HCT116 (cell line): Measurements from ENCODE around the gene ALDH3A1. TPM values are rescaled to one million over a fixed set of nuclear protein-coding genes. Genes with fewer than 3 reads are reported as not detected.

Experiments
- ATAC-seq: fragments of 200-7000 bp; cut with Tn5 transposase; 2 replicates; pipeline ENCODE4 v1.9.1; 2020; ENCODE audit warnings: mild to moderate bottlenecking, moderate library complexity
- BruUV-seq: library from RNA; stranded (reverse); fragments of 400-500 nt; replicated peaks from 2 replicates; lab custom pipeline; 2021; lab: Mats Ljungman, UMichigan
- CTCF ChIA-PET: fragments of 300-600 bp; sonication (Branson Sonifier 250); formaldehyde crosslinking; loops from one replicate; lab custom pipeline; 2021; ENCODE audit warnings: antibody characterized with exemption; lab: Charles Lee
- POLR2A ChIA-PET: fragments of 300-600, 350-600 bp; sonication (Branson Sonifier 250); formaldehyde crosslinking; loops from one replicate; lab custom pipeline; 2021; ENCODE audit warnings: antibody characterized with exemption; lab: Charles Lee
- RAD21 ChIA-PET, 2 experiments: fragments of 300-600 bp; sonication (Branson Sonifier 250); formaldehyde crosslinking; loops; one replicate each; lab custom pipeline; 2023; ENCODE audit warnings: low total read pairs in 2 of 2; ENCODE audit not compliant: uncharacterized antibody in 2 of 2, unreplicated experiment in 2 of 2, low non-redundant PET in 1 of 2; lab: Charles Lee
- DNase-seq: peaks from one replicate; pipeline ENCODE4 v3.0.0-alpha.2; 2010; ENCODE audit warnings: low read depth, low spot score
- H2AFZ ChIP-seq: fragments of 200-600 bp; shearing (Covaris generic), sonication (generic); 2 replicates; pipeline ENCODE4 v1.6.1; 2017; ENCODE audit warnings: low read depth, mixed run types, mixed read lengths, antibody characterized with exemption, low read length; ENCODE audit not compliant: poor library complexity, severe bottlenecking
- H3K27ac ChIP-seq: 2 replicates; pipeline ENCODE4 v1.5.1; 2012; ENCODE audit warnings: low read depth, low read length
- H3K27me3 ChIP-seq: fragments of 200-600 bp; sonication (generic); 2 replicates; pipeline ENCODE4 v1.6.1; 2016; ENCODE audit warnings: mixed run types, low read length, mixed read lengths; ENCODE audit not compliant: insufficient read depth
- H3K36me3 ChIP-seq, 2 experiments: fragments of 200-500 bp in 1 of 2; fragments of 200-600 bp in 1 of 2; sonication (Bioruptor generic) in 1 of 2; sonication (generic) in 1 of 2; 2 replicates each; pipeline versions ENCODE4 v1.5.1 to v1.6.1; 2014 to 2016; ENCODE audit warnings: low read length in 2 of 2, inconsistent platforms in 1 of 2, mixed read lengths in 1 of 2, mixed run types in 1 of 2; ENCODE audit not compliant: insufficient read depth in 2 of 2, control insufficient read depth in 1 of 2
- H3K4me1 ChIP-seq, 2 experiments: fragments of 200-600 bp in 1 of 2; sonication (generic) in 1 of 2; 2 replicates each; pipeline versions ENCODE4 v1.5.1 to v1.6.1; 2012 to 2017; ENCODE audit warnings: low read length in 2 of 2, inconsistent platforms in 1 of 2, mild to moderate bottlenecking in 1 of 2, mixed read lengths in 1 of 2, mixed run types in 1 of 2, moderate library complexity in 1 of 2; ENCODE audit not compliant: insufficient read depth in 2 of 2, control insufficient read depth in 1 of 2
- H3K4me2 ChIP-seq: fragments of 200-600 bp; sonication (generic); 2 replicates; pipeline ENCODE4 v1.6.1; 2017; ENCODE audit warnings: mixed run types, low read length, mixed read lengths
- H3K4me3 ChIP-seq, 2 experiments: fragments of 200-600 bp in 1 of 2; sonication (generic) in 1 of 2; replicated peaks in 1 of 2; 2 replicates each; pipeline ENCODE4 v1.5.1; 2011 to 2016; ENCODE audit warnings: low read length in 2 of 2, control low read depth in 1 of 2, low read depth in 1 of 2, mild to moderate bottlenecking in 1 of 2, mixed read lengths in 1 of 2, mixed run types in 1 of 2
- H3K79me2 ChIP-seq: fragments of 200-600 bp; sonication (generic); 2 replicates; pipeline ENCODE4 v1.6.1; 2017; ENCODE audit warnings: mild to moderate bottlenecking, mixed run types, low read length, moderate library complexity, mixed read lengths; ENCODE audit not compliant: insufficient read depth
- H3K9ac ChIP-seq: fragments of 200-600 bp; sonication (generic); 2 replicates; pipeline ENCODE4 v1.6.1; 2016; ENCODE audit warnings: low read length, mixed read lengths
- H3K9me2 ChIP-seq: fragments of 200-600 bp; sonication (generic), shearing (Covaris generic); 2 replicates; pipeline ENCODE4 v1.6.1; 2017; ENCODE audit warnings: mixed run types, mild to moderate bottlenecking, moderate library complexity; ENCODE audit not compliant: insufficient read depth
- H3K9me3 ChIP-seq, 2 experiments: fragments of 200-500 bp in 1 of 2; fragments of 200-600 bp in 1 of 2; sonication (Bioruptor generic) in 1 of 2; sonication (generic) in 1 of 2; 2 replicates each; pipeline ENCODE4 v1.6.1; 2014 to 2017; ENCODE audit warnings: low read length in 2 of 2, mixed read lengths in 2 of 2, inconsistent platforms in 1 of 2, low read depth in 1 of 2, mild to moderate bottlenecking in 1 of 2, mixed run types in 1 of 2, moderate library complexity in 1 of 2; ENCODE audit not compliant: control insufficient read depth in 1 of 2, insufficient read depth in 1 of 2
- H4K20me1 ChIP-seq: fragments of 200-600 bp; sonication (generic), shearing (Covaris generic); 2 replicates; pipeline ENCODE4 v1.6.1; 2017; ENCODE audit warnings: mixed run types, mild to moderate bottlenecking, moderate library complexity; ENCODE audit not compliant: insufficient read depth
- ATF3 ChIP-seq: IDR thresholded peaks from 2 replicates; pipeline ENCODE4 v1.6.1; 2012
- CBX3 ChIP-seq: IDR thresholded peaks from 2 replicates; pipeline ENCODE4 v1.6.1; 2012; ENCODE audit warnings: low read depth
- CEBPB ChIP-seq: IDR thresholded peaks from 2 replicates; pipeline ENCODE4 v1.6.1; 2012; ENCODE audit warnings: low read depth
- CTCF ChIP-seq, 3 experiments: fragments of 200-600 bp in 1 of 3; sonication (generic) in 1 of 3; IDR thresholded peaks in 2 of 3; conservative IDR thresholded peaks in 1 of 3; 2 replicates each; pipeline ENCODE4 v1.5.1; 2012 to 2017; ENCODE audit warnings: low read depth in 2 of 3, low read length in 2 of 3, antibody characterized with exemption in 1 of 3, borderline replicate concordance in 1 of 3, control low read depth in 1 of 3, mild to moderate bottlenecking in 1 of 3, mixed read lengths in 1 of 3, mixed run types in 1 of 3, moderate library complexity in 1 of 3; ENCODE audit not compliant: insufficient read depth in 1 of 3
- EGR1 ChIP-seq: IDR thresholded peaks from 2 replicates; pipeline ENCODE4 v1.6.1; 2012; ENCODE audit warnings: low read depth
- ELF1 ChIP-seq: IDR thresholded peaks from 2 replicates; pipeline ENCODE4 v1.6.1; 2012; ENCODE audit warnings: low read depth, borderline replicate concordance
- FOSL1 ChIP-seq: IDR thresholded peaks from 2 replicates; pipeline ENCODE4 v1.6.1; 2012; ENCODE audit warnings: low read depth
- MAX ChIP-seq: IDR thresholded peaks from 2 replicates; pipeline ENCODE4 v1.6.1; 2012
- POLR2AphosphoS5 ChIP-seq: IDR thresholded peaks from 2 replicates; pipeline ENCODE4 v1.6.1; 2011; ENCODE audit warnings: mild to moderate bottlenecking, low read depth, low read length, moderate library complexity
- RAD21 ChIP-seq: IDR thresholded peaks from 2 replicates; pipeline ENCODE4 v1.6.1; 2012; ENCODE audit warnings: low read depth, mild to moderate bottlenecking
- REST ChIP-seq: IDR thresholded peaks from 2 replicates; pipeline ENCODE4 v1.6.1; 2012; ENCODE audit warnings: low read depth
- SIN3A ChIP-seq: IDR thresholded peaks from 2 replicates; pipeline ENCODE4 v1.6.1; 2012; ENCODE audit warnings: low read depth
- SP1 ChIP-seq: IDR thresholded peaks from 2 replicates; pipeline ENCODE4 v1.6.1; 2012; ENCODE audit warnings: low read depth
- TCF7L2 ChIP-seq: IDR thresholded peaks from 2 replicates; pipeline ENCODE4 v1.7.0; 2011; ENCODE audit warnings: borderline replicate concordance, inconsistent platforms; ENCODE audit not compliant: insufficient read depth, insufficient read length; ENCODE audit errors: extremely low read depth
- YY1 ChIP-seq: IDR thresholded peaks from 2 replicates; pipeline ENCODE4 v1.6.1; 2011; ENCODE audit warnings: low read length, low read depth, moderate library complexity, mild to moderate bottlenecking; ENCODE audit not compliant: insufficient replicate concordance; ENCODE audit errors: extremely low read depth
- ZFX ChIP-seq: fragments of 450-650 bp; IDR thresholded peaks from 2 replicates; pipeline ENCODE4 v1.6.1; 2017
- intact Hi-C: fragments of 100-400 bp; cut with micrococcal nuclease; formaldehyde crosslinking; loops from 2 replicates; pipeline ENCODE4 v1.10.0; 2022
- total RNA-seq: library from RNA; stranded (reverse); gene quantifications from one replicate; pipeline ENCODE4 v1.2.1, GENCODE V29; 2021; ENCODE audit not compliant: unreplicated experiment
- TF ChIP-seq, protein P1 (sequence below): IDR thresholded peaks from 2 replicates; pipeline ENCODE4 v1.6.1; 2011; ENCODE audit warnings: mild to moderate bottlenecking, low read length, moderate library complexity; ENCODE audit not compliant: insufficient replicate concordance; ENCODE audit errors: extremely low read depth

The ALDH3A1 gene
- total RNA-seq, 1 experiment from 2014 or later: 0.86 TPM

GRCh38 chr17:19723964-19724363 lies 24.1 kb downstream of the ALDH3A1 start:
- ChIA-PET RAD21 (no interaction called here), CTCF (interaction anchor here (1.1 kb wide), 1 partner anchor 21 kb away, joined by 4 read pairs; no protein-coding TSS in a partner anchor)

More at GRCh38 chr17:19723964-19724363, 24.1 kb downstream of the ALDH3A1 start:
- Histone ChIP-seq H3K4me1 (peaks cover 13 to 29% of the 10 kb centered on the region in 2 experiments; a peak in 3 of 4 replicates), H3K9me3 (no peaks in the 10 kb centered on the region), H3K4me3 (no peak overlapping the region), H3K4me2 (0 out of 2 replicates have a peak overlapping the region, but pooled peaks have one; percentile 1), H3K9ac (no peak overlapping the region), H3K79me2 (no peaks in the 10 kb centered on the region), H3K27me3 (no peaks in the 10 kb centered on the region), H3K27ac (no peak overlapping the region), H3K36me3 (no peaks in the 10 kb centered on the region), H2AFZ (no peak overlapping the region), H4K20me1 (no peaks in the 10 kb centered on the region), H3K9me2 (no peaks in the 10 kb centered on the region)
- DNase-seq (no peak), ATAC-seq (no peak)
- POLR2A ChIA-PET: no interaction called here
- BruUV-seq: no TSS peak
- intact Hi-C loops: no loop called here
- TF ChIP-seq SIN3A (no peak), REST (no peak), MAX (no peak), ATF3 (no peak), ELF1 (no peak), YY1 (no peak), ZFX (no peak), CBX3 (no peak), CTCF (IDR thresholded peaks at IDR 0.05 in 2 of 3, conservative IDR thresholded peaks at IDR 0.05 in 1 of 3; ENCODE audit: borderline replicate concordance in 1 of 3, insufficient read depth in 1 of 3, low read depth in 2 of 3, low read length in 2 of 3) (no peak), TCF7L2 (no peak), CEBPB (no peak), RAD21 (no peak), POLR2AphosphoS5 (no peak), EGR1 (no peak), FOSL1 (no peak), SP1 (no peak)
- TF ChIP-seq, protein P1, sequence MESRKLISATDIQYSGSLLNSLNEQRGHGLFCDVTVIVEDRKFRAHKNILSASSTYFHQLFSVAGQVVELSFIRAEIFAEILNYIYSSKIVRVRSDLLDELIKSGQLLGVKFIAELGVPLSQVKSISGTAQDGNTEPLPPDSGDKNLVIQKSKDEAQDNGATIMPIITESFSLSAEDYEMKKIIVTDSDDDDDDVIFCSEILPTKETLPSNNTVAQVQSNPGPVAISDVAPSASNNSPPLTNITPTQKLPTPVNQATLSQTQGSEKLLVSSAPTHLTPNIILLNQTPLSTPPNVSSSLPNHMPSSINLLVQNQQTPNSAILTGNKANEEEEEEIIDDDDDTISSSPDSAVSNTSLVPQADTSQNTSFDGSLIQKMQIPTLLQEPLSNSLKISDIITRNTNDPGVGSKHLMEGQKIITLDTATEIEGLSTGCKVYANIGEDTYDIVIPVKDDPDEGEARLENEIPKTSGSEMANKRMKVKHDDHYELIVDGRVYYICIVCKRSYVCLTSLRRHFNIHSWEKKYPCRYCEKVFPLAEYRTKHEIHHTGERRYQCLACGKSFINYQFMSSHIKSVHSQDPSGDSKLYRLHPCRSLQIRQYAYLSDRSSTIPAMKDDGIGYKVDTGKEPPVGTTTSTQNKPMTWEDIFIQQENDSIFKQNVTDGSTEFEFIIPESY: no peak
